22Rv1 (cell line): ENCODE data around the gene RER1.

ENCODE experiments used
- H3K27ac ChIP-seq: fragments of 450-650 bp; 2 replicates; pipeline ENCODE4 v1.5.1; 2017
- CTCF ChIP-seq: fragments of 450-650 bp; IDR thresholded peaks from 2 replicates; pipeline ENCODE4 v1.5.1; 2017; ENCODE audit warnings: mild to moderate bottlenecking
- ZFX ChIP-seq: fragments of 450-650 bp; IDR thresholded peaks from 2 replicates; pipeline ENCODE4 v1.6.1; 2017; ENCODE audit warnings: antibody characterized with exemption, borderline replicate concordance

The RER1 gene

GRCh38 chr1:2417833-2418225, 26.2 kb downstream of the RER1 start:
- H3K27ac ChIP-seq: no peak overlapping the region
- TF ChIP-seq CTCF (no peak), ZFX (no peak)

- TF ChIP-seq CTCF: no peak
- no peak for TF ChIP-seq ZFX
- H3K27ac ChIP-seq: no peak overlapping the region
Observed at GRCh38 chr1:2418791-2419320, 27.2 kb downstream of the RER1 start.

- TF ChIP-seq CTCF (no peak), ZFX (no peak)
Observed at GRCh38 chr1:2419416-2419815, 27.8 kb downstream of the RER1 start.

GRCh38 chr1:2422523-2422922, 30.9 kb downstream of the RER1 start:
- no peak overlapping the region for H3K27ac ChIP-seq
- no peak for TF ChIP-seq ZFX
- TF ChIP-seq CTCF: no peak

More at GRCh38 chr1:2419416-2419815, 27.8 kb downstream of the RER1 start:
- no peak overlapping the region for H3K27ac ChIP-seq

- TF ChIP-seq ZFX (no peak), CTCF (no peak)
- no peak overlapping the region for H3K27ac ChIP-seq
Observed at GRCh38 chr1:2425892-2426291, 34.3 kb downstream of the RER1 start.

- no peak for TF ChIP-seq ZFX
- no peak overlapping the region for H3K27ac ChIP-seq
Observed at GRCh38 chr1:2426540-2426939, 34.9 kb downstream of the RER1 start.

GRCh38 chr1:2427051-2427450, 35.4 kb downstream of the RER1 start:
- no peak overlapping the region for H3K27ac ChIP-seq
- TF ChIP-seq ZFX (no peak), CTCF (no peak)

GRCh38 chr1:2427976-2428375, 36.3 kb downstream of the RER1 start:
- H3K27ac ChIP-seq: no peak overlapping the region
- no peak for TF ChIP-seq CTCF
- no peak for TF ChIP-seq ZFX
